GM12878 (cell line): ENCODE results near the gene PITRM1.

Source experiments
- BMI1 ChIP-seq: fragments of 450-650 bp; IDR thresholded peaks from 2 replicates; pipeline ENCODE4 v1.6.1; 2016; ENCODE audit warnings: mild to moderate bottlenecking, moderate library complexity, borderline replicate concordance
- KDM1A ChIP-seq: fragments of 200-600 bp; sonication (generic); IDR thresholded peaks from 2 replicates; pipeline ENCODE4 v1.6.1; 2016; ENCODE audit warnings: borderline replicate concordance
- NFIC ChIP-seq: IDR thresholded peaks from 2 replicates; pipeline ENCODE4 v1.6.1; 2012; ENCODE audit warnings: low read depth, mild to moderate bottlenecking, inconsistent platforms, low read length, moderate library complexity
- NFYB ChIP-seq: IDR thresholded peaks from 2 replicates; pipeline ENCODE4 v1.6.1; 2011; ENCODE audit warnings: low read depth, mild to moderate bottlenecking, low read length, improper control_type of control experiment, moderate library complexity; ENCODE audit not compliant: insufficient read depth
- POLR2AphosphoS5 ChIP-seq: IDR thresholded peaks from 2 replicates; pipeline ENCODE4 v1.6.1; 2011; ENCODE audit warnings: mild to moderate bottlenecking, low read length, inconsistent platforms
- RBBP5 ChIP-seq: fragments of 200-600 bp; sonication (generic); conservative IDR thresholded peaks from 2 replicates; pipeline ENCODE4 v1.6.1; 2016
- SMAD1 ChIP-seq: fragments of 450-650 bp; IDR thresholded peaks from 2 replicates; pipeline ENCODE4 v1.6.1; 2018; ENCODE audit warnings: mild to moderate bottlenecking, low read depth; ENCODE audit not compliant: partially characterized antibody
- TF ChIP-seq, protein P1 (sequence below), 3 experiments: IDR thresholded peaks in 2 of 3; conservative IDR thresholded peaks in 1 of 3; 2 replicates each; pipeline ENCODE4 v1.5.1; 2011; ENCODE audit warnings: low read depth in 3 of 3, low read length in 3 of 3, mild to moderate bottlenecking in 3 of 3, control low read depth in 2 of 3, moderate library complexity in 2 of 3, inconsistent platforms in 1 of 3, mixed read lengths in 1 of 3; ENCODE audit not compliant: control insufficient read depth in 2 of 3, insufficient read depth in 1 of 3; ENCODE audit errors: extremely low read depth in 1 of 3

GRCh38 chr10:3100856-3101640, 71.5 kb downstream of the PITRM1 start:
- TF ChIP-seq BMI1 (no peak), NFIC (no peak), NFYB (no peak), RBBP5 (no peak), POLR2AphosphoS5 (no peak), SMAD1 (no peak), KDM1A (no peak)
- TF ChIP-seq, protein P1, sequence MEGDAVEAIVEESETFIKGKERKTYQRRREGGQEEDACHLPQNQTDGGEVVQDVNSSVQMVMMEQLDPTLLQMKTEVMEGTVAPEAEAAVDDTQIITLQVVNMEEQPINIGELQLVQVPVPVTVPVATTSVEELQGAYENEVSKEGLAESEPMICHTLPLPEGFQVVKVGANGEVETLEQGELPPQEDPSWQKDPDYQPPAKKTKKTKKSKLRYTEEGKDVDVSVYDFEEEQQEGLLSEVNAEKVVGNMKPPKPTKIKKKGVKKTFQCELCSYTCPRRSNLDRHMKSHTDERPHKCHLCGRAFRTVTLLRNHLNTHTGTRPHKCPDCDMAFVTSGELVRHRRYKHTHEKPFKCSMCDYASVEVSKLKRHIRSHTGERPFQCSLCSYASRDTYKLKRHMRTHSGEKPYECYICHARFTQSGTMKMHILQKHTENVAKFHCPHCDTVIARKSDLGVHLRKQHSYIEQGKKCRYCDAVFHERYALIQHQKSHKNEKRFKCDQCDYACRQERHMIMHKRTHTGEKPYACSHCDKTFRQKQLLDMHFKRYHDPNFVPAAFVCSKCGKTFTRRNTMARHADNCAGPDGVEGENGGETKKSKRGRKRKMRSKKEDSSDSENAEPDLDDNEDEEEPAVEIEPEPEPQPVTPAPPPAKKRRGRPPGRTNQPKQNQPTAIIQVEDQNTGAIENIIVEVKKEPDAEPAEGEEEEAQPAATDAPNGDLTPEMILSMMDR (IDR thresholded peaks at IDR 0.05 in 2 of 3, conservative IDR thresholded peaks at IDR 0.05 in 1 of 3; ENCODE audit: control insufficient read depth in 2 of 3, extremely low read depth in 1 of 3, insufficient read depth in 1 of 3, low read depth in 3 of 3, low read length in 3 of 3) = no peak
